Measurements from ENCODE around the gene CCL11.

Gene CCL11

DNA sequence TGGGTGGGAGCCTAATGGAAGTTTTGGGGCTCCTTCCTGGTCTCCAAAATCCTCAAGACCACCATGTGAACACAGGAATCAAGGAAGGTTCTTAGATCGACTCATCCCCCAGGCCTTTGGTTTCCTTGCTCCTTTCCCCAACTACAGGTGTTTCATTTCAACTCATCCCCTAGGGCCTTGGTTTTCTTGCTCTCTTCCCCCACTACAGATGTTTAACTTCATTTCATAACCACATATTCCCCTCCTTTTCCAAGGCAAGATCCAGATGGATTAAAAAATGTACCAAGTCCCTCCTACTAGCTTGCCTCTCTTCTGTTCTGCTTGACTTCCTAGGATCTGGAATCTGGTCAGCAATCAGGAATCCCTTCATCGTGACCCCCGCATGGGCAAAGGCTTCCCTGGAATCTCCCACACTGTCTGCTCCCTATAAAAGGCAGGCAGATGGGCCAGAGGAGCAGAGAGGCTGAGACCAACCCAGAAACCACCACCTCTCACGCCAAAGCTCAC is at the start of gene CCL11:
Gene CCL11 (plus strand): TSS at position 457 of the 507 bp plus-strand sequence. CDS start 67 bp downstream, outside the sequence.
- DNase-seq: no peak

GRCh38 chr17:34236281-34236892 is 49.2 kb upstream of the CCL11 start:
- no peak for DNase-seq

GRCh38 chr17:34237458-34237857 is 48.1 kb upstream of the CCL11 start:
- no peak for DNase-seq

GRCh38 chr17:34241062-34241461 is 44.5 kb upstream of the CCL11 start:
- DNase-seq: no peak

DNA sequence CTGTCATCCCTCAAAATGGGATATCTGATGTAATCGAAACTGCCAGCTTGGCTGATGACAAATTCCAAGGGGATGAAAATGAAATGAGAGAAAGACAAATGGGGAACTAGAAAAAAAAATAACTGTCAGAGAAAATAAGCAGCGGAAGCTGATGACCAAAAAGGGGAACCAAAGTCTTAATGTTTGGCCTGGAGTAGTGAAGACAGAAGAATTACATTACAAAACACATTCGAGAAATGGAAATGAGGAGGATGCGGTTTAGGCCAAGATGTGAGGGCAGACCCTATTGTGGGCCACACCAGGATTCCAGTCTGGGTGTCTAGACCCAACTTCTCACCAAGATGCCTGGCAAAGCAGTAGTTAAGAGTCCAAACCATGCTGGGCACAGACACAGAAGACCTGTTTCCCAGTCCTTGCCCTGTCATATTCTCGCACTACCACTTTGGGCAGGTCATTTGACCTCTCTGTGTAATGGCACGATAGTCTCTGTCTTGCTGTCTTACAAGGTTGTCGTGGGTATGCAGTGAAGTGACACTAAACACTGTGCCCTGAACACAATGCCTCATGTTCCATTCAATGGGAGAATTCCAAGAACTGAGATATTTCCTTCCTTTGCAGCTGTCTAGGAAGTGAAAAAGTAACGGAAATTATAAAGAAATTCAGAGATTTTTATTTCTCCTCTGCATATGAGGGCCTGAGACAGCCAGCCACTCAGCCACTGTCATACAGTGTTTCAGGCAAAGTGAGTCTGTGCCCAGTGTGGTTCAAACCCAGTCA is 42.8 kb upstream of the CCL11 start:
- no peak for DNase-seq

DNA sequence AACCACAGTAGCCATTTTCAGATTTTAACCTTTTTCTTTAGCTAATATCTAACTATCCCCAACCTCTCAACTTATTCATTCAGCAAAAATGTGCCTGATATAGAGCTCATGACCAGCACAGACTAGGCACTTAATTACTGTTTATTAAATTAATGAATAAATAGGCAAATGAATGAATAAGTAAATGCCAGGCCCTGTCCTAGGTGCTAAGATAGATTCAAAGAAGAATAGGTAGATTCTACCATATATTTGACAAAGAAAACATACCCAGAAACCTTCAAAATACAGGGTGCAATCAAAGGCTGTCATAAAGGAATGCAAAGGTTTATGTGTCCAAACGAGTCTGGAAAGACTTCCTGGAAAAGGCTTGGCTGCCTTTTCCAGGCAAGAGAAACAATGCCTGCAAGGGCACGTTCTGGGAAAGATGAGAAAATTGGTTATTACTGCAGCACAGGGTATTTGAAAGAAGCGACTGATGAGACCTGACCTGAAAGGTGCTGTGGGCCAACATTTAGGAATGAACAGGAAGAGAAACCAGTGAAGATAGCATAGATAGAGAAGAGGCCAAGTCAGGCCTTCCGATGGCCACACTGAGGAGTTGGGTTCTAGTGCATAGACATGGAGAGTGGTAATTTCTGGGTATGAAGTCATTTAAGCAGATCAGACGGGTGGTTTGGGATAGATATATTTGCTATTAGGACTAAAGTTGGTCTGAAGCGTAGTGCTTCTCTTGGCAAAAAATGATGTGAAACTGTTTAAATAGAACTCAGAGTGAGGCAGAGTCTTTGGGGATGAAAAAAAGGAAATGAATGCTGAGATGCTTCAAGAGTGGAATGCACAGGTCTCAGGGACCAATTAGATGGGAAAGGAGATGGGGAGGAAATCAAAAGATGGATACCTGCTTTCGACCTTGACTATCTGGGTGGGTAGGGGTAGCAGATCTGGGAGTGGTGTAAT is 41.9 kb upstream of the CCL11 start:
- no peak for DNase-seq

DNA sequence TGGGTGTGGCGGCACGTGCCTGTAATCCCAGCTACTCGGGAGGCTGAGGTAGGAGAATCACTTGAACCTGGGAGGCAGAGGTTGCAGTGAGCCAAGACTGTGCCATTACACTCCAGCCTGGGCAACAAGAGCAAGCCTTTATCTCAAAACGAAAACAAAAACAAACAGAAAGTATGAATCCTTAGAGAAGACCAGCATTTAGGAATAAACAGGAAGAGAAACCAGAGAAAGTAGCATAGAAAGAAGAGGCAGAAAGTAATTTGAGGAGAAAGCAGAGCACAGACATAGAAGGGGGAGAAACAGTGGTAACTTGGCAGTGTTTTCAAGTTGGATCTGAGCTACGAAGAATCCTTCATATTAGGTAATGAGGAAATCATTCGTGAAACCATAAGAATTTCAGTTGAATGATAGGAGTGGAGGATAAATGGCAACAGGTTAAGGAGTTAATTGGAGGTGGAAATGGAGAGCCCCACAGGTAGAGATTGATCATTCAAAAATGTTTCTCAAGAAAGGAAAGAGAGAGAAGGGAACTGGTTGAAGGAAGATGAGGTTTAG is 40.1 kb upstream of the CCL11 start:
- no peak for DNase-seq

DNA sequence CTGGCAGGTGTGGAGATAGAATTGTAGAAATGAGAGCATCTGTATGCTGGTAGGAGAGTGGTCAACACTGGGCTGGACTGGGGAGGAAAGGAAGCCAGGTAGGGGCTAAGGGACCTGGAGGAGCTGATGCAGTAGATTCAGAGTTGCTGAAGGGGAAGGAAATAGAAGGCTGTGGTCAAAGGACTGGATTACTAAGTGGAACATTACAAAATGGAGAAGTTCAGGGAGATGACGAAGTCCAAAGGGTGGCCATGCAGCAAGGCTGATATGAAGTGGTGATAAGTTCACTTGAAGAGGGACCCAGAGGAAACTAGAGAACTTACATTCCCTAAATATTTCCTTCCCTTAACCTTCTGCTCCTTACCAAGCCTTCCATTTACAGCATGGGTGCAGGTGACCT is 39.1 kb upstream of the CCL11 start:
- no peak for DNase-seq

GRCh38 chr17:34246881-34247280 is 38.7 kb upstream of the CCL11 start:
- DNase-seq: no peak

- DNase-seq: no peak
Measured at GRCh38 chr17:34248511-34249024, 37.0 kb upstream of the CCL11 start.

DNA sequence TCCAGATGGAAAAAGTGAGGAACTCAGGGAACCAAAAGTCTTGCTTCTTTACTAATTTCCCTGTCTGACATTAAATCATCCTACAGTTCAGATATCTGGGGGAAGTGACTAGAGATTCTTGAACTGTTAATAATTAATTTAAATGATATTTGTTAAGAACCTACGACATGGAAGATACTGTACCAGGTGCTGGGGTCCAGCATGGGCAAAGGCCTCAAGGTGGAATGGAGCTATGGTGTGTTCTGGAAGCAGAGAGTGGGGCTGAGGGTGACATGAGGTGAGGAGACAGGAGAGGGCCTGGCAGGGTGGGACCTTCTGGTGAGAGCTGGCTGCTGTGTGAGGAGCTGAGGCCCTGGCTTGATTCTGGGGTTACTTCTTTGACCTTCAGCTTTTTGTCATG is 36.5 kb upstream of the CCL11 start:
- no peak for DNase-seq

GRCh38 chr17:34249478-34249877 is 36.1 kb upstream of the CCL11 start:
- no peak for DNase-seq

GRCh38 chr17:34251186-34251585 is 34.4 kb upstream of the CCL11 start:
- no peak for DNase-seq

- no peak for DNase-seq
Measured at GRCh38 chr17:34252095-34252443, 33.5 kb upstream of the CCL11 start.

- DNase-seq: no peak
Measured at GRCh38 chr17:34252444-34253138, 33.0 kb upstream of the CCL11 start.

- no peak for DNase-seq
Measured at GRCh38 chr17:34253139-34253525, 32.4 kb upstream of the CCL11 start.

GRCh38 chr17:34254146-34254545 is 31.4 kb upstream of the CCL11 start:
- DNase-seq: no peak

- DNase-seq: no peak
Measured at GRCh38 chr17:34254651-34255380, 30.7 kb upstream of the CCL11 start, which contains the start of gene CCL2. Gene CCL2 (plus strand): TSS chr17:34255285. CDS start chr17:34255350, 65 bp downstream.

GRCh38 chr17:34255381-34255732 is 30.2 kb upstream of the CCL11 start:
- no peak for DNase-seq

GRCh38 chr17:34255841-34256240 is 29.7 kb upstream of the CCL11 start:
- no peak for DNase-seq

GRCh38 chr17:34257299-34257985 is 28.1 kb upstream of the CCL11 start:
- DNase-seq: no peak
